ENCODE results near the gene EMP2. TPM values are rescaled to one million over a fixed set of nuclear protein-coding genes. Genes with fewer than 3 reads are reported as not detected.

Gene EMP2
- polyA plus RNA-seq, 1 donor from 2014 or later: 0.14 TPM

- Histone ChIP-seq H3K4me2 (ENCODE audit: low read length) (no peak overlapping the region), H3K36me3 (ENCODE audit: insufficient read depth, low read length) (no peaks in the 10 kb centered on the region), H3K27me3 (ENCODE audit: insufficient read depth, low read depth, low read length) (no peaks in the 10 kb centered on the region), H3K9me2 (ENCODE audit: insufficient read depth, low read length) (no peaks in the 10 kb centered on the region), H3K4me3 (ENCODE audit: low read length) (no peak overlapping the region), H3F3A (ENCODE audit: insufficient read depth, low read length, poor library complexity, severe bottlenecking) (no peaks in the 10 kb centered on the region), H2AFZ (ENCODE audit: low read depth, low read length) (no peak overlapping the region), H4K20me1 (ENCODE audit: insufficient read depth) (no peaks in the 10 kb centered on the region), H3K9me3 (ENCODE audit: low read length) (no peaks in the 10 kb centered on the region), H3K9ac (ENCODE audit: low read length) (no peak overlapping the region), H3K79me2 (replicated peaks; ENCODE audit: insufficient read depth, low read length) (no peaks in the 10 kb centered on the region), H3K27ac (ENCODE audit: low read length) (no peak overlapping the region)
- no peak for TF ChIP-seq EP300 (conservative IDR thresholded peaks at IDR 0.05; ENCODE audit: poor library complexity, severe bottlenecking)
- TF ChIP-seq SMC3 (conservative IDR thresholded peaks at IDR 0.05; ENCODE audit: poor library complexity): no peak
- no peak for TF ChIP-seq RAD21 (conservative IDR thresholded peaks at IDR 0.05)
- TF ChIP-seq EZH2 (IDR thresholded peaks at IDR 0.05; ENCODE audit: borderline replicate concordance, insufficient read depth, low read length, poor library complexity, severe bottlenecking): no peak
- TF ChIP-seq POLR2AphosphoS5 (IDR thresholded peaks at IDR 0.05): no peak
- no peak for TF ChIP-seq CTCF (IDR thresholded peaks at IDR 0.05; ENCODE audit: poor library complexity, severe bottlenecking)
- TF ChIP-seq MXI1 (conservative IDR thresholded peaks at IDR 0.05; ENCODE audit: poor library complexity, severe bottlenecking): no peak
- TF ChIP-seq TAF1 (IDR thresholded peaks at IDR 0.05; ENCODE audit: low read depth): no peak
- TF ChIP-seq, protein P1, sequence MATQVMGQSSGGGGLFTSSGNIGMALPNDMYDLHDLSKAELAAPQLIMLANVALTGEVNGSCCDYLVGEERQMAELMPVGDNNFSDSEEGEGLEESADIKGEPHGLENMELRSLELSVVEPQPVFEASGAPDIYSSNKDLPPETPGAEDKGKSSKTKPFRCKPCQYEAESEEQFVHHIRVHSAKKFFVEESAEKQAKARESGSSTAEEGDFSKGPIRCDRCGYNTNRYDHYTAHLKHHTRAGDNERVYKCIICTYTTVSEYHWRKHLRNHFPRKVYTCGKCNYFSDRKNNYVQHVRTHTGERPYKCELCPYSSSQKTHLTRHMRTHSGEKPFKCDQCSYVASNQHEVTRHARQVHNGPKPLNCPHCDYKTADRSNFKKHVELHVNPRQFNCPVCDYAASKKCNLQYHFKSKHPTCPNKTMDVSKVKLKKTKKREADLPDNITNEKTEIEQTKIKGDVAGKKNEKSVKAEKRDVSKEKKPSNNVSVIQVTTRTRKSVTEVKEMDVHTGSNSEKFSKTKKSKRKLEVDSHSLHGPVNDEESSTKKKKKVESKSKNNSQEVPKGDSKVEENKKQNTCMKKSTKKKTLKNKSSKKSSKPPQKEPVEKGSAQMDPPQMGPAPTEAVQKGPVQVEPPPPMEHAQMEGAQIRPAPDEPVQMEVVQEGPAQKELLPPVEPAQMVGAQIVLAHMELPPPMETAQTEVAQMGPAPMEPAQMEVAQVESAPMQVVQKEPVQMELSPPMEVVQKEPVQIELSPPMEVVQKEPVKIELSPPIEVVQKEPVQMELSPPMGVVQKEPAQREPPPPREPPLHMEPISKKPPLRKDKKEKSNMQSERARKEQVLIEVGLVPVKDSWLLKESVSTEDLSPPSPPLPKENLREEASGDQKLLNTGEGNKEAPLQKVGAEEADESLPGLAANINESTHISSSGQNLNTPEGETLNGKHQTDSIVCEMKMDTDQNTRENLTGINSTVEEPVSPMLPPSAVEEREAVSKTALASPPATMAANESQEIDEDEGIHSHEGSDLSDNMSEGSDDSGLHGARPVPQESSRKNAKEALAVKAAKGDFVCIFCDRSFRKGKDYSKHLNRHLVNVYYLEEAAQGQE (IDR thresholded peaks at IDR 0.05; ENCODE audit: borderline replicate concordance): no peak
These were observed 94.6 kb downstream of the EMP2 start for GRCh38 chr16:10485698-10486382.

GRCh38 chr16:10485159-10485558 is 95.2 kb downstream of the EMP2 start:
- H3K9me3 ChIP-seq (ENCODE audit: low read length): no peaks in the 10 kb centered on the region
- no peaks in the 10 kb centered on the region for H3K27me3 ChIP-seq (ENCODE audit: insufficient read depth, low read depth, low read length)
- H3K36me3 ChIP-seq (ENCODE audit: insufficient read depth, low read length): no peaks in the 10 kb centered on the region
- TF ChIP-seq POLR2AphosphoS5 (IDR thresholded peaks at IDR 0.05) (no peak), EP300 (conservative IDR thresholded peaks at IDR 0.05; ENCODE audit: poor library complexity, severe bottlenecking) (no peak), CTCF (IDR thresholded peaks at IDR 0.05; ENCODE audit: poor library complexity, severe bottlenecking) (no peak), SMC3 (conservative IDR thresholded peaks at IDR 0.05; ENCODE audit: poor library complexity) (no peak), EZH2 (IDR thresholded peaks at IDR 0.05; ENCODE audit: borderline replicate concordance, insufficient read depth, low read length, poor library complexity, severe bottlenecking) (no peak), MXI1 (conservative IDR thresholded peaks at IDR 0.05; ENCODE audit: poor library complexity, severe bottlenecking) (no peak), RAD21 (conservative IDR thresholded peaks at IDR 0.05) (no peak), TAF1 (IDR thresholded peaks at IDR 0.05; ENCODE audit: low read depth) (no peak)
- TF ChIP-seq, protein P1 (IDR thresholded peaks at IDR 0.05; ENCODE audit: borderline replicate concordance): no peak
- H3K27ac ChIP-seq (ENCODE audit: low read length): no peak overlapping the region
- H3K4me3 ChIP-seq (ENCODE audit: low read length): no peak overlapping the region
- no peaks in the 10 kb centered on the region for H3K9me2 ChIP-seq (ENCODE audit: insufficient read depth, low read length)
- no peak overlapping the region for H3K9ac ChIP-seq (ENCODE audit: low read length)
- H3K79me2 ChIP-seq (replicated peaks; ENCODE audit: insufficient read depth, low read length): no peaks in the 10 kb centered on the region
- no peak overlapping the region for H2AFZ ChIP-seq (ENCODE audit: low read depth, low read length)
- H3F3A ChIP-seq (ENCODE audit: insufficient read depth, low read length, poor library complexity, severe bottlenecking): no peaks in the 10 kb centered on the region
- H4K20me1 ChIP-seq (ENCODE audit: insufficient read depth): no peaks in the 10 kb centered on the region
- H3K4me2 ChIP-seq (ENCODE audit: low read length): no peak overlapping the region

Measured in neural cell (in vitro differentiated cells).